WERI-Rb-1 (cell line): ENCODE data around the gene RAET1L.

Source experiments
- DNase-seq: peaks from one replicate; pipeline ENCODE4 v3.0.0-alpha.2; 2020
- H3K27ac ChIP-seq: fragments of 250-450 bp; sonication (Bioruptor Pico); 2 replicates; pipeline ENCODE4 v1.5.1; 2020; ENCODE audit warnings: mild to moderate bottlenecking, moderate library complexity
- H3K27me3 ChIP-seq: fragments of 250-450 bp; sonication (Bioruptor Pico); 2 replicates; pipeline ENCODE4 v1.5.1; 2021; ENCODE audit warnings: mild to moderate bottlenecking, low read depth, moderate library complexity; ENCODE audit not compliant: insufficient read depth, severe bottlenecking
- H3K36me3 ChIP-seq: fragments of 250-450 bp; sonication (Bioruptor Pico); 2 replicates; pipeline ENCODE4 v1.5.1; 2020; ENCODE audit warnings: mild to moderate bottlenecking, moderate library complexity
- H3K4me3 ChIP-seq: 2 replicates; pipeline ENCODE4 v1.5.1; 2011; ENCODE audit warnings: low read depth, mild to moderate bottlenecking, control low read depth, low read length
- H3K9me3 ChIP-seq: fragments of 250-450 bp; sonication (Bioruptor Pico); 2 replicates; pipeline ENCODE4 v1.5.1; 2021; ENCODE audit warnings: mild to moderate bottlenecking, moderate library complexity; ENCODE audit not compliant: severe bottlenecking
- TF ChIP-seq, protein P1 (sequence below): IDR thresholded peaks from 2 replicates; pipeline ENCODE4 v1.5.1; 2011; ENCODE audit warnings: low read depth, mild to moderate bottlenecking, control low read depth, inconsistent platforms, low read length

Gene RAET1L

DNA sequence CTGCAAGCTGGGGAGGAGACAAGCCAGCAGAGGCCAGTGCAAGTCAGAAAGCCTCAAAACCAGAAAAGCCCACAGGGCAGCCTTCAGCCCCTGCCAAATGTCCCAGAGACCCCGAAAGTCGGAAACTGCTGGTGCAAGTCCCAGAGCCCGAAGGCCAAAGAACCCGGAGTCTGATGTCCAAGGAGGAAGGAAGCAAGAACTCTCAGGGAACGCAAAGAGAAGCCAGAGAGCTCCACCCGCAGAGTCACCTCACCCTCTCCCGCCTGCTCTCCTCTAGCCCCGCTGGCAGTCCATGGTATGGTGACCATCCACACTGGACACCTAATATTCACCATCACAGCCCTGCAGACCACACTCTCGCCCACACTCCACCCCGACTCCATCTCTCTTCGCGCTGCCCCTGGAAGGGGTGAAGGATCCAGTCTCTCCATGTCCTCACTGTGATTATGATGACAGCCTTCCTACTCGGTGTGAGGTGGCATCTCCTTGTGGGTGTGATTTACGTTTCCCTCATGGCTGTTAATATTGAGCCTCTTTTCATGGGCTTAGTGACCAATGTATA, 33.0 kb upstream of the RAET1L start:
- H3K9me3 ChIP-seq, result no peaks in the 10 kb centered on the region
- H3K36me3 ChIP-seq, result no peaks in the 10 kb centered on the region
- no peak for DNase-seq
- TF ChIP-seq, protein P1, sequence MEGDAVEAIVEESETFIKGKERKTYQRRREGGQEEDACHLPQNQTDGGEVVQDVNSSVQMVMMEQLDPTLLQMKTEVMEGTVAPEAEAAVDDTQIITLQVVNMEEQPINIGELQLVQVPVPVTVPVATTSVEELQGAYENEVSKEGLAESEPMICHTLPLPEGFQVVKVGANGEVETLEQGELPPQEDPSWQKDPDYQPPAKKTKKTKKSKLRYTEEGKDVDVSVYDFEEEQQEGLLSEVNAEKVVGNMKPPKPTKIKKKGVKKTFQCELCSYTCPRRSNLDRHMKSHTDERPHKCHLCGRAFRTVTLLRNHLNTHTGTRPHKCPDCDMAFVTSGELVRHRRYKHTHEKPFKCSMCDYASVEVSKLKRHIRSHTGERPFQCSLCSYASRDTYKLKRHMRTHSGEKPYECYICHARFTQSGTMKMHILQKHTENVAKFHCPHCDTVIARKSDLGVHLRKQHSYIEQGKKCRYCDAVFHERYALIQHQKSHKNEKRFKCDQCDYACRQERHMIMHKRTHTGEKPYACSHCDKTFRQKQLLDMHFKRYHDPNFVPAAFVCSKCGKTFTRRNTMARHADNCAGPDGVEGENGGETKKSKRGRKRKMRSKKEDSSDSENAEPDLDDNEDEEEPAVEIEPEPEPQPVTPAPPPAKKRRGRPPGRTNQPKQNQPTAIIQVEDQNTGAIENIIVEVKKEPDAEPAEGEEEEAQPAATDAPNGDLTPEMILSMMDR, result no peak
- no peak overlapping the region for H3K27ac ChIP-seq
- no peak overlapping the region for H3K4me3 ChIP-seq
- H3K27me3 ChIP-seq, result peaks cover 21% of the 10 kb centered on the region

DNA sequence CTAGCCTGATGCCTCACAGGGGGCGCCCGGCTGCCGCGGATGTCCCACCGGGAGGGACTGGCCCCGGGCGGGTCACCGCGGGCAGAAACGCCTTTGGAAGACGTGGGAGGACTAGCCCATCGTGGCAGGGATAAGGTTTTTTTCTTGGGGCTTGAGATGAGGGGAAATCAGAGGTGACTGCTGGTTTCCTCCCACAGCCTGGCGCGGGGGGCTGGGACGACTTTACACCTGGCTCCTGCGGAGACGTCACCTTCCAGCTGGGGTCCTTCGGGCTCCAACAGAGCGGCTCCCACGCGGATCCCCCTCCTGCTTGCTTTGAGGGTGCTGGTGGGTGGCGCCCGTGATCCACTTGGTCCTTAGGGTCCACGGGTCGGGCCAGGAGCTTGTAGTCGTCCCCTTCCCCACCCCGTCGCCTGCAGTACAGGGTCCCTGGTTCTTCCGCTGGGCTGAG, 32.2 kb upstream of the RAET1L start:
- H3K36me3 ChIP-seq, result no peaks in the 10 kb centered on the region
- DNase-seq, result no peak
- no peak overlapping the region for H3K27ac ChIP-seq
- TF ChIP-seq, protein P1, result no peak
- no peak overlapping the region for H3K4me3 ChIP-seq
- peaks cover 29% of the 10 kb centered on the region for H3K27me3 ChIP-seq
- H3K9me3 ChIP-seq, result peaks cover 2% of the 10 kb centered on the region

DNA sequence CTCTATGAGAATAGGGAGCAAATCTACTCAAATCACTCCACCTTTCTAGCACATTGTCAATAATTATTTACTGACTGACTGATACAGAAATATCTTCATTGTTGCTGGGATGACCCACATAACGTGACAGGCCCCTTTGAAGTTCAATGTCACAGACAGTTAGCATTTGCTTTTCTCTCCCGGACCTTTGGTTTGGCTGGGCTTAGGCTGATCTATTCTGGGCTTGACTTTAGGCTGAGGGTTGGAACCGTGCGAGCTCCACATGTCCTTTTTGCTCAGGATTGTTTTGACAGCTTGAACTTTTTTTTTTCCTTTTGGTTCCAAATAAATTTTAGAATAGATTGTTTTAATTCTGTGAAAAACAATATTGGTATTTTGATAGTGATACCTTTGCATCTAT, 31.6 kb upstream of the RAET1L start:
- no peak for DNase-seq
- no peaks in the 10 kb centered on the region for H3K36me3 ChIP-seq
- H3K27me3 ChIP-seq, result peaks cover 35% of the 10 kb centered on the region
- no peak overlapping the region for H3K4me3 ChIP-seq
- no peak overlapping the region for H3K27ac ChIP-seq
- TF ChIP-seq, protein P1, result no peak
- peaks cover 3% of the 10 kb centered on the region for H3K9me3 ChIP-seq

DNA sequence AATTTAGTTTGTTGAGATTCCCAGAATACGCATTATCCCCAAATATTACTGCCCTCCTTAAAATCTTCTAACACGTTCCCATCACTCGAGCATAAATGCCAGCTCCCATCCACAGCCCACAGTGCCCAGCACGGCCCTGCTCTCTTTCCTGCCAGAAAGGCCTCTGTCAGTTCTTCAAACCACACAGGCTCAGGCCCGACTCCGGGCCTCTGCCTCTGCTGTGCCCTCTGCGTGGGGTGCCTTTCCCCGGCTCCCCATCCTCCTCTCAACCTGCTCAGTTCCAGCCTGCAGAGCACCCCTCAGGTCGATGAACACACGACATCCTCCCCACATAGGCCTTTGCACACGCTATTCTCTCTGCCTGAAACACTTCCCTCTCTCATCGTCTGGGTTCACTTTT, 30.8 kb upstream of the RAET1L start:
- Histone ChIP-seq H3K27me3 (peaks cover 38% of the 10 kb centered on the region), H3K36me3 (no peaks in the 10 kb centered on the region), H3K9me3 (peaks cover 3% of the 10 kb centered on the region), H3K4me3 (no peak overlapping the region), H3K27ac (no peak overlapping the region)
- no peak for DNase-seq
- TF ChIP-seq, protein P1, result no peak

DNA sequence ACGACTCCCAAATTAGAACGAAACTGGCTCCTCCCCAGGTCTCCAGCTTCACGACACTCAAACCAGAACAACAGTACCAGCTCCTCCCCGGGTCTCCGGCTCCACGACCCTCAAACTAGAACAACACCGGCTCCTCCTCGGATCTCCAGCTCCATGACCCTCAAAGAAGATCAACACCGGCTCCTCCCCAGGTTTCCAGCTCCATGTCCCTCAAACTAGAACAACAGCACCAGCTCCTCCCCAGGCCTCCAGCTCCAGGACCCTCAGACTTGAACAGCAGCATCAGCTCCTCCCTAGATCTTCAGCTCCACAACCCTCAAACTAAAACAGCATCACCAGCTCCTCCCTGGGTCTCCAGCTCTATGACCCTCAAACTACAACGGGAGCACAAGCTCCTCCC, 29.8 kb upstream of the RAET1L start:
- no peak for DNase-seq
- no peak overlapping the region for H3K4me3 ChIP-seq
- H3K36me3 ChIP-seq, result no peaks in the 10 kb centered on the region
- H3K27ac ChIP-seq, result no peak overlapping the region
- H3K9me3 ChIP-seq, result peaks cover 3% of the 10 kb centered on the region
- TF ChIP-seq, protein P1, result no peak
- H3K27me3 ChIP-seq, result peaks cover 43% of the 10 kb centered on the region

DNA sequence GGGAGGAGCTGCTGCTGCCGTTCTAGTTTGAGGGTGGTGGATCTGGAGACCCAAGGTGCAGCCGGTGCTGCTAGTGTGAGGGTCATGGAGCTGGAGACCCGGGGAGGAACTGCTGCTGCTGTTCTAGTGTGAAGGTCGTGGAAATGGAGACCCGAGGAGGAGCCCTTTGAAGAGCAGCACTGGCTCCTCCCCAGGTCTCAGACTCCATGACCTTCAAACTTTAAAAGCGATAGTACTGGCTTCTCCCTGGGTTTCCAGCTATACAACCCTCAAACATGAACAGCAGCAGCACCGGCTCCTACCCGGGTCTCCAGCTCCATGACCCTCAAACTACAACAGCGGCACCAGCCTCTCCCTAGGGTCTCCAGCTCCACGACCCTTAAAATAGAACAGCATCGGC, 28.1 kb upstream of the RAET1L start:
- Histone ChIP-seq H3K36me3 (no peaks in the 10 kb centered on the region), H3K27ac (no peak overlapping the region), H3K27me3 (peaks cover 46% of the 10 kb centered on the region), H3K9me3 (peaks cover 3% of the 10 kb centered on the region), H3K4me3 (no peak overlapping the region)
- TF ChIP-seq, protein P1, result no peak
- DNase-seq, result no peak
